HG02943 (cell line): ENCODE measurements around the gene ADGRG3.

Source experiments
- ATAC-seq: cut with Tn5 transposase; IDR thresholded peaks from one replicate; pipeline ENCODE4 v1.9.1; 2021; ENCODE audit warnings: mild to moderate bottlenecking, low read depth, moderate library complexity; ENCODE audit not compliant: unreplicated experiment

The ADGRG3 gene

GRCh38 chr16:57668263-57668571, at the start of gene ADGRG3:
Gene ADGRG3 (plus strand): TSS chr16:57668306. CDS start chr16:57668348, 42 bp downstream.
- ATAC-seq = no peak

GRCh38 chr16:57619133-57619605, 48.9 kb upstream of the ADGRG3 start:
- no peak for ATAC-seq

DNA sequence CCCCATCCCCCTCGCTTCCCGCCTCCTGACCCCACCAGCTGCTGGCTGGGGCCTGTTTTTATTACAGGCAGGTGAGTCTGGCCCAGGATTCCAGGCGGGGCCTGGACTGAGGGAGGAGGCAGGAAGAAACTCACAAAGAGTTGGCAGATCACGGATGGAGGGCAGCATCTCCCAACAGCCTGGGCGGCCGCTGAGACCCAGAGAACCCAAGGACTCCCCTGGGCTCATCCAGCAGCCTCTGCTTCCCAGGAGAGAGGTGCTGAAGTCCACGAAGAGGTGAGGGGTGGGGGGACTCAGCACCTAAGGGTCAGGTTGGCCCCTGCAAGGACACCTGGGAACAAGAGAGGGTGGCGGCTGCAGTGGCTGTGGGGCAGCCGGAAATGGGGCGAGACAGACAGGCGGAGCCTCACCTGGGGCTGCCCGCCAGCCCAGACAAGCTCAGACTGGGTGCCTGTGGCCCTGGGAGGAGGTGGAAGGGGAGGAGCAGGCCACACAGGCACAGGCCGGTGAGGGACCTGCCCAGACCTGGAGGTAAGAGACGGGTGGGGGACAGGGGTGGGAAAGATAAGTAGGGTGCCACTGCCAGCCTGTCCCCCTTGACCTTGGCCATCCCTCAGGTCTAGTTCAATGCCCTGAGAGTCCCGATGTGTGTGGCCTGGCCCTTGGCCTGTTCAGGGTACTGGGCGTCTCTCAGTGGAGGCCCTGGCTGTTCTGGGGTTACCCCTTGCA, 48.3 kb upstream of the ADGRG3 start:
- no peak for ATAC-seq

DNA sequence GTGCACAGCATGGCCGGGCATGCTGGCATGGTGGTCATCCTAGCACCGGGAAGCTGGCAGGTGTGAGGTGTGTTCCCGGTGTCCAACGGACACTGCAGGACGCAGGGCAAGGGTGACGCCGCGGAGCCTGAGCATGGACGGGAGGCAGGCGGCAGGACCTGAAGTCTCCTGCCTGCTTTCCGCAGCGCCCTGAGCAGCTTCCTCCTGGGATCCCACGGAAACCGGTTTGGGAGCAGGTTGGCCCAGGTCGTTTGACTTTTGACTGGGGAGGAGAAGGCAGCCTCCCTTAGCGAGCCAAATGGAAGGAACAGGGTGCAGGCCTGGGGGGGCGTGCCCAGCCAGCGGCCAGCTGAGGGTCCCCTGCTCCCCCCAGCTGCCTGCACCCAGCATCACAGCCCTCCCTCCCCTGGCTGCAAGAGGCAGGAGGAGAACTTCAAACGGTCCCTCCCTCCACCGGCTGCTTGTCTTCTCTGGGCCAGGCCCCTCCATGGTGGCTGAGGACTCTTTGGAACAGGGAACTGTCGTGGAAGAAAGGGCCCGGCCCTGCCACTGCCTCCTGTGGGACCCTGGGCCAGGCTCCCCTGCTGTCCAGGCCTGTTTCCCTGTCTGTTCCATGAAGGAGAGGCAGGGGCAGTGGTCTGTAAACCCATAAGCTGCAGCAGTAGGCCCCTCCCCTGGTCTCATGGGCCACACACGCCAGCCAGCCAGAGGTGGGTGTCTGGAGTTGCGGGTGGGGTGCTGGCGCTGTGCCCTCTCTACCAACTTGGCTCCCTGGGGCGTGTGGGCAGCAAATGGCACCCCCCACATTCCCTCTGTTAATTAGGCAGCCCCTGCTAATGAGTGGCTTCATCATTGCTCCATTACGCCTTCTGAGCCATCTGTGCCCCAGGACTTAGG, 47.5 kb upstream of the ADGRG3 start:
- ATAC-seq = no peak

GRCh38 chr16:57621521-57622271, 46.4 kb upstream of the ADGRG3 start:
- no peak for ATAC-seq

DNA sequence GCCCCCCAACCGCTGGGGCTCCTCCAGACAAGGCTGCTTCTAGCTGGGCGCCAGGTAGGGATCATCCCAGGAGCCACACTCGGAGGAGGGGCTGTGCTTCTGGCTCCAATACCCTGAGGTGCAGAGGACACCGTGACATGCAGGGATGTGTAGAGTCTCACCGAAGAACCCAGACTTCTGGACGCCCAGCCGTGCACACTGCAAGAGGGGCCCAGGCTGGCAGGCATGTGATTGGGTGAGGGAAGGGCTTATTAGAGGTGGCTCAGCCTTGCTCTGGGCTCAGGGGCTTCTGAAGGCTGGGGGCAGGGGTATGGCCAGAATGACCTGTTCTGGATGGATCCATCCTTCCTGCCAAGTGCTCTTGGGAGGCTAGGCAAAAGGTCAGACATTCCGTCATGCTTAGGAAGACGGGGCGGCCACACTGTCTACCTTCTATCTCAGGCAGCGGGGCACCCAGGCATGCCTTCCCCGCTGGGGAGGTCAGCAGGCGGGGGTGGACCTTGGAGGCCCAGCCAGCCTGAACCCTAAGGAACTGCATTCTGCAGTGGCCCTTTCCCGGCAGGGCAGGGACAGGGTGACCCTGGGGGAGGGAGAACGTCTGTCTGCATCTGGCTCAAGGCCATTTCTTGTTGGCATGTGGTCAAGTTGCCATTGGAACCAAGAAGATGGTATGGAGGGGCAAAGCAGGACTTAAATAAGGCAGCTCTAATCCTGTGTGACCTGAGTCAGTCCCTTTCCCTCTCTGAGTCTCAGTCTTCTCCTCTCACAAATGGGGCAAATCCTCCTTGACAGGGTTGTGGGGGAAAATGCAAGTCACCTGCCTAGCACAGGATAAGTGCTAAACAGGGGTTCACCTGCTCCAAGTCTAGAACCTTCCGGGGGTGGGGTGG, 45.5 kb upstream of the ADGRG3 start:
- no peak for ATAC-seq

DNA sequence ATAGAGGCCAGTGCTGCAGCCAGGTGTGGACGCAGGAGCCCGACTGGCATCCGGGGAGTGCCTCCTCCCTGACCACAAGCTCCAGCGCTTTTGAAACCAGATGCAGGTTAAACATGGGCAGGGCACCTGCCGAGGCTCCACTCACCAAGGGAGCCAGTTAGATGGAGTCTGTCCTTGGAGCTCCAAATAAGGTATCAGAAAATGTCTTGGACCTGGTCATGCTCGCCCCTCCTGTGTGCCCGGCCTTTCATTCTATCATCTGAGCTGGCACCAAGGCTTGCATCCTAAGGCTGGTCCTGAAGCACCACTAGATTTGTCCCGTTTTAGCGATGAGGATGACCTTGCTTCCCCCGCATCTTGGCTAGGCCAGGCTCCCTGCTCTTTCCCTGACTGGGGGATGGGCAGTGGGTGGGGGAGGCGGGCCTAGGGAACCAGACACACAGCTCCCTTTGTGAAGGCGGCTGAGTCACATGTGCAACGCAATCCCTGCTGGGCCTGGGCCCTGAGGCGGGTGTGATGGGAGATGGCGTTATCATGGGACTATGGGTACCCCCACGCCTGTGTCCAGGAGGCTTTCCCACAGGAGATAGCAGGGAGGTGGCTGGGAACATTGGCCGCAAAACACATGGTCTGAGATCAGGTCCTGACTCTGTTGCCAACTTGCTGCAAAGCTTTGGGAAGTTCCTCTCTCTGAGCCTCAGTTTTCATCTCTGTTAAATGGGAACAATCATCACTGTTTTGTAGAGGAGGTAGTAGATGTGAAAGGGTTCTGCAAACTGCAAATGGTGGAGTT, 44.7 kb upstream of the ADGRG3 start:
- ATAC-seq = no peak

DNA sequence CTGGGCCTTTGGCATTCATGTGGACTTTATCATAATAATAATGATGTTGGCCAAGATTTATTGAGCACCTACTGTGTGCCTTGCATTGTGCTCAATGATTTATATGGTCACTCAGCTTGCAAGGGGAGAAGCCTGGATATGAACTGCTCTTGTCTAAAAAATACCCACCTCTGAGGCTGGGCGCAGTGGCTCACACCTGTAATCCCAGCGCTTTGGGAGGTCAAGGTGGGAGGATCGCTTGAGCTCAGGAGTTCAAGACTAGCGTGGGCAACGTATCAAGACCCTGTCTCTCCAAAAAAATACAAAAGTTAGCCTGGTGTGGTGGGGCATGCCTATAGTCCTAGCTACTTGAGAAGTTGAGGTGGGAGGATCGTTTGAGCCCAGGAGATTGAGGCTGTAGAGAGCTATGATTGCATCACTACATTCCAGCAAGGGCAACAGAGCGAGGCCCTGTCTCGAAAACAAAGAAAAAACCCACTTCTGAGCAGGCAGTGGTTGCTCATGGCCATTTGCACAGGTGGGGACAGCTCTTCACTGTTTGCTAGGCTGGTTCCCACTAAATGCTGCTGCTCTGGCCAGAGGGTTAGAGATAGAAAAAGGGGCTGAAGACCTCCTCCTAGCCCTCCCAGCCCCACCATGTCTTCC, 43.9 kb upstream of the ADGRG3 start:
- no peak for ATAC-seq

DNA sequence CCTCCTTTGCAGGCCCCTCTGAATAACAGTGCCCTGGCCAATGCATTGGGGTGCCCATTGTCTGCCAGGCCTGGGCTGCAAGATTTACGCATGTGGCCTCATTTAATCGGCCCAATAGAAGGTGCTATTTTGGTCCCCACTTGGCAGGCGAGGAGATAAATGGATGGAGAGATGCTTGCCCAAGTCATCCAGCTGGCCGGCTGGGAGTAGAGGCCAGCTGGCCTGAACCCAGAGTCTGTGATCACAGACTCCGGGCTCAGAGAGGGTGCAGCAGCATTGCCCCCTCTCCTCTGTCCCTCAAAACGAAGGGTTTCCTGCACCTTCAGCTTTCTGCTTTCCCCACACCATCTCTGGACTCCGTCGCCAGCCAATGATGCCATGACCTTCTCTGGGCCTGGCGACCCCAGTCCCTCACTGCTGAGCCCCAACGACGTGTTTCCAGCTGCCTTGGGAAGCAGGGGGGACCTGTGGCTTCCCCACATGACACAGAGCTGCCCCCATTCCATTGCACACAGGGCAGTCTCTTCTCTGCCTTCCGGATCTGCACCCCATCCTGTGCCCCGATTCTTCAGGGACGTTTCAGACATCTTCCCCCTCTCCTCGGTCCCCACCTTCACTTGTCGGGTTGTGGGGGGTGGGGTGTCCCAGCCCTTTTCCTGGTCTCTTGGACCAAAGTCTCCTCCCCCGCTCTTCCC, 43.2 kb upstream of the ADGRG3 start:
- ATAC-seq = no peak

DNA sequence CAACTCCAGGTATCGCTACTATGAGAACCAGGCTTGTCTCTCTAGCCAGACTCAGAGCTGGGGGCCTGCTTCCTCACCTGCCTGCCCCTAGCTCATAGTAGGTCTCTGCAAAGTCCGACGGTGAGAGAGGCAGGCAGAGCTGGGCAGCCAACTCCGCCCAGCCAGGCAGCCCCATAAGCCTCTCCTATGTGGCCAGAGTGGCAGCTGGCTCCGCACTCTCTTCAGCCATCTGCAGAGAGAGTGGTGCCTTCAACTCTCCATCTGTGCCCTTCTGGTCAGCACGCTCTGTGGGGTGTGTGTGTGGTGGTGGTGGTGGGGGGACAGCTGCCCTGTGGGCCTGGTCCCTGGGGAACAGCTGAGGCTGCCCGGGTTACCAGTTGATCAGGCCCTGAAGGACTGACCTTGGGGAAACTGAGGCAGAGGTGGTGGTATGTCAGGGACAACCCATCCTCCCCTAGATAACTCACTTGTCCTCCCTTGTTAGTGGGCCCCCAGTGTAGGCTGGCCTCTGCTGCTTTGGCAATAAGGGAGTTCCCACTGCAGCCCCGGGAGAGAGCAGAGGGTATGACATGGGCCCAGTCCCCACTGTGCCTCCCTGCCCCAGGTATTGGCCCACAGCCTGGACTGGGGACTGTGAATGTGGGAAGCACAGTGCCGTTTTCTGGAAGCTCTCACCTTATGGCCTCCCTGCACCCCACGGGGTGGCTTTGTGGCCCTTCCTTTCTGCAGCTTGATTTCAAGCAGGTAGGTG, 41.5 kb upstream of the ADGRG3 start:
- no peak for ATAC-seq

DNA sequence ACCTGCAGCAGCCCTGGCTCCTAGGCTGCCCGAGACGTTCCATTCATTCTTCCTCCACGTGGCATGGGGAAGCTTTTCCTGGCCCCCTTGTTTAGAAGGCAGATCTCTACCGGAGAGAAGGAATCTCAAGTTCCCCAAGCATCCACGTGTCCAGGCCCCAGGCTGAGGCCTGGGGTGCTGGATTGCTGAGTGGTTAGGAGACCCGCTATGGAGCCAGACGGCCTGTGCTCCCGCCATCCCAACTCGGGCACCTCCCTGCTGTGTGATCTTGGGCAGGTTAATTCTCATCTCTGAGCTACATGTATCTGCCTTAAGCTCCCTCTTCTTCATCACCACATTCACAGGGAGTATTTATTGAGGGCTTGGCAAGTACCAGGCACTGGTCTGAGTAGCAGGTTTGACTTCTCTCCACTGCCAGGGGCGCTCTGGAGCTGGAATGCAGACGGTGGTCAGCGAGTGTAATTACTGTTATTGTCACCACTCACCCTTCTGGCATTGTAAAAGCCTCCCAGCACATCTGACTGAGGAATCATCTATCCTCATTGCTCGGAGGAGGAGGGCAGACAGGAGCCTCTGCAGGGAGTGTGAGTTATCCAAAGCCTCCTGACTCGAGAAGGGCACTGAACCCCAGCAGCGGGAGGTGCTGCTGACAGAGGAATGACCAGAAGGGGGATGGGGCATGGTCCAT, 40.8 kb upstream of the ADGRG3 start:
- no peak for ATAC-seq

DNA sequence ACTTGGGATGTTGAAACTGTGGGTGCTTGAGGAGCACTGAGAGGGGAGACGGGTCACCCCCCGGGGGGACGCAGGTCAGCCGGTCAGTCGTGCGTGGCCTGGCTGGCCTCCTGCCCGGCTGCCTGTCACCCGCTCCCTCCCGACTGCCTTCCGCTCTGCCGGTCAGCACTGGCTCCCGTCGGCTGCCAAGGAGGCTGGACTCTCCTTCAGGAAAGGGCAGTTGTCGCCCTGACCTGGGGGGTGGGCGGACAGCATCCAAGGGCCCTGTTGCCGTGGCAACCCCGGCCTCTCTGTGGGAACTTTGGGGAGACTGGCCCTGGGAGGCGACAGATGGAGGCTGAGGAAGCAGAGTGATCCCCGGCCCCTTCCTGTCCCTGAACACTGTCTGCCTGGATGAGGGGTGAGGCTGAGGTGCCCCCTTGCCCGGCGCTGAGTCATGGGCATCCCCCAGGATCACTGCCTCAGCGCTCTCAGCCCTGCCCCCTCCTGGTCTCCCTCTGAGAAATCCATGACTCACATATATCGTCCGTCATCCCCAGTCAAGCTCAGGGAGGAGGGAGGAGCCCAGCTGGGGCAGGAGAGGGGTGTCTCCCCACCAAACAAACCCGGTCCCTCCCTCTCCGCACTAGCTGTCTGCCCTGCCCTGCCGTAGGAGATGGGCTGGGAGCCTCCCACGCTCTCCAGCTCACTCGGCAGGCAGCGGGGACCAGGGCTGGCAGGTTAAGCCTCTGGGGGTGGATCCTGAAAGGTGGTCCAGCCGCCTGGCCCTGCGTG, 39.9 kb upstream of the ADGRG3 start, which contains the start of gene ADGRG1:
ADGRG1 (plus strand) TSS at position 623 of the 774 bp plus-strand sequence. CDS start 21,658 bp downstream, outside the sequence.
- no peak for ATAC-seq

DNA sequence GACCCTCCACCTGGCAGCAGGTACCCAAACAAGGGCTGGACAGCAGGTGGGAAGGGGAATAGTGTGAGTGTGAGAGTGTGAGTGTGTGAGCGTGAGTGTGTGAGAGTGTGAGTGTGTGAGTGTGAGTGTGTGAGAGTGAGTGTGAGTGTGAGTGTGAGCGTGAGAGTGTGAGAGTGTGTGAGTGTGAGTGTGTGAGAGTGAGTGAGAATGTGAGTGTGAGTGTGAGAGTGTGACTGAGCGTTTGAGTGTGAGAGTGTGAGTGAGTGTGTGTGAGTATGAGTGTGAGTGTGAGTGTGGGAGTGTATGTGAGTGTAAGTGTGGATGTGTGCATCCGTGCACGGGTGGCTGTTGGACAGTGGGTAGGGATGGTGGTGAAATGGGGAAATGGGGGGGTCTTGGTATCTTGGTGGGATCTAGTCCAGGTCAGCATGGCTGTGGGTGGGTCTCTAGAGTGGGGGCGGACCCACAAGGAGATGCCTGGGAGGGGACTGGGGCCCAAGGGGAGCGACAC, 39.3 kb upstream of the ADGRG3 start:
- no peak for ATAC-seq

- ATAC-seq = no peak
Observed at GRCh38 chr16:57629516-57630406, 38.3 kb upstream of the ADGRG3 start.

DNA sequence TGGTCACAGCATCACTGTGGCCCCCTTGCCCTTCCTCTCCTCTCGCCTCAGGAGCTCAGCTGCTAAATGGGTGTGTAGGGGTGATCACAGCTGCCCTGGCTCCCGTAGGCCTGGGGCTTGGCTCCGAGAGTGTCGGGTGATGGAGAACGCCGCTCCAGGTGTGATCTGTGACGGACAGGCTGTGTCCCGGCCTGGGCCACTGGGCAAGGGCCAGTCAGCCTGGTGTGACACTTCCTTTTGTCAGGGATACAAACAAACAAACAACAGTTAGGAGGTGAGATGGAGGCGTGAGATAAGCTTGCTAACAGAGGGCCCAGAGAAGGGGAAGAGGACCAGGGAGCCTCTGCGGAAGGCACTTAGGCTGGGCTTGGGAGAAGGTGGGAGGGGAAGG, 37.7 kb upstream of the ADGRG3 start:
- ATAC-seq = no peak
